ENCODE measurements around the gene RNF207. TPM values are rescaled to one million over a fixed set of nuclear protein-coding genes. Genes with fewer than 3 reads are reported as not detected.

The RNF207 gene
- total RNA-seq, 1 experiment from 2014 or later, result 4.9 TPM

- Histone ChIP-seq H3K79me1 (ENCODE audit: insufficient read depth, low read depth, low read length, poor library complexity, severe bottlenecking) (no peaks in the 10 kb centered on the region), H2BK12ac (ENCODE audit: insufficient read length, low read depth, low read length) (no peak overlapping the region), H4K91ac (ENCODE audit: insufficient read length, low read depth, low read length) (no peak overlapping the region), H2BK5ac (ENCODE audit: insufficient read length, low read length) (no peak overlapping the region), H2AFZ (ENCODE audit: low read length) (no peak overlapping the region), H3T11ph (ENCODE audit: low read length) (no peak overlapping the region), H3K23ac (ENCODE audit: insufficient read length, low read depth, low read length) (no peak overlapping the region), H4K20me1 (ENCODE audit: control insufficient read depth, insufficient read depth, insufficient read length) (no peaks in the 10 kb centered on the region), H3K79me2 (ENCODE audit: insufficient read depth, low read length) (no peaks in the 10 kb centered on the region), H3K9ac (ENCODE audit: extremely low read depth, insufficient read length, low read length) (no peak overlapping the region), H2BK20ac (ENCODE audit: low read depth, low read length, poor library complexity, severe bottlenecking) (no peak overlapping the region), H3K4ac (ENCODE audit: low read depth, low read length) (no peak overlapping the region), H3K4me1 (ENCODE audit: insufficient read depth, low read length) (no peaks in the 10 kb centered on the region), H3K23me2 (ENCODE audit: insufficient read length, low read depth, low read length, poor library complexity, severe bottlenecking) (no peaks in the 10 kb centered on the region), H3K9me3 (ENCODE audit: control insufficient read depth, low read depth, low read length) (no peaks in the 10 kb centered on the region), H3K4me2 (ENCODE audit: insufficient read depth, insufficient read length, low read length) (no peak overlapping the region), H4K5ac (ENCODE audit: insufficient read length, low read depth, low read length) (no peak overlapping the region), H2BK120ac (ENCODE audit: low read depth, low read length, poor library complexity, severe bottlenecking) (no peak overlapping the region), H2AK5ac (ENCODE audit: insufficient read length, low read length) (no peak overlapping the region), H2BK15ac (ENCODE audit: low read depth, low read length) (no peak overlapping the region), H3K27me3 (ENCODE audit: insufficient read depth, low read length) (no peaks in the 10 kb centered on the region), H3K27ac (ENCODE audit: insufficient read length, low read depth, low read length) (no peak overlapping the region), H3K14ac (ENCODE audit: insufficient read depth, low read length) (no peak overlapping the region), H3K56ac (ENCODE audit: insufficient read length, low read depth, low read length) (no peak overlapping the region), H4K8ac (replicated peaks; ENCODE audit: insufficient read length, low read depth, low read length) (no peak overlapping the region), H3K18ac (ENCODE audit: insufficient read length, low read depth, low read length) (no peak overlapping the region)
- no peak for DNase-seq
- TF ChIP-seq CTCF (conservative IDR thresholded peaks at IDR 0.05), result no peak
- Mint-ChIP-seq H3K4me1 (peaks cover 0 to 9% of the 10 kb centered on the region in 2 experiments; a peak in 2 of 4 replicates), H3K27ac (no peak overlapping the region; a peak in 1 of 7 replicates), H3K36me3 (ENCODE audit: insufficient read depth in 1 of 3, low read depth in 3 of 3) (no peaks in the 10 kb centered on the region), H3K27me3 (ENCODE audit: low read depth) (peaks cover 6% of the 10 kb centered on the region), H3K9me3 (no peaks in the 10 kb centered on the region), H3K4me3 (no peak overlapping the region)
- WGBS (ENCODE audit: extremely low coverage, insufficient read length, low lambda C conversion rate), result no CpG with 5 or more reads among the region's 18 CpGs
Measured at GRCh38 chr1:6168947-6169586, 36.9 kb upstream of the RNF207 start.
